Ishikawa (cell line): ENCODE measurements around the gene LGI4.

Experiments used
- CEBPB ChIP-seq: IDR thresholded peaks from 2 replicates; pipeline ENCODE4 v1.6.1; 2012
- CREB1 ChIP-seq: IDR thresholded peaks from 2 replicates; pipeline ENCODE4 v1.6.1; 2012; ENCODE audit warnings: low read depth
- EGR1 ChIP-seq: IDR thresholded peaks from 2 replicates; pipeline ENCODE4 v1.6.1; 2012
- EP300 ChIP-seq: IDR thresholded peaks from 2 replicates; pipeline ENCODE4 v1.6.1; 2012; ENCODE audit warnings: borderline replicate concordance
- FOXM1 ChIP-seq: IDR thresholded peaks from 2 replicates; pipeline ENCODE4 v1.6.1; 2012; ENCODE audit warnings: low read depth, borderline replicate concordance
- NFIC ChIP-seq: IDR thresholded peaks from 2 replicates; pipeline ENCODE4 v1.6.1; 2012
- RAD21 ChIP-seq: IDR thresholded peaks from 2 replicates; pipeline ENCODE4 v1.6.1; 2012; ENCODE audit warnings: low read depth
- TAF1 ChIP-seq: IDR thresholded peaks from 2 replicates; pipeline ENCODE4 v1.6.1; 2012; ENCODE audit warnings: low read depth, mild to moderate bottlenecking
- TCF12 ChIP-seq: IDR thresholded peaks from 2 replicates; pipeline ENCODE4 v1.6.1; 2012; ENCODE audit warnings: low read depth
- TEAD4 ChIP-seq: IDR thresholded peaks from 2 replicates; pipeline ENCODE4 v1.6.1; 2012
- YY1 ChIP-seq: IDR thresholded peaks from 2 replicates; pipeline ENCODE4 v1.6.1; 2012; ENCODE audit warnings: low read depth
- ZBTB7A ChIP-seq: IDR thresholded peaks from 2 replicates; pipeline ENCODE4 v1.6.1; 2012; ENCODE audit warnings: low read depth
- TF ChIP-seq, protein P1 (sequence below): IDR thresholded peaks from 2 replicates; pipeline ENCODE4 v1.6.1; 2012; ENCODE audit warnings: low read depth, mild to moderate bottlenecking
- TF ChIP-seq, protein P2 (sequence below): IDR thresholded peaks from 2 replicates; pipeline ENCODE4 v1.6.1; 2012
- TF ChIP-seq, protein P3 (sequence below): IDR thresholded peaks from 2 replicates; pipeline ENCODE4 v1.6.1; 2012

Gene LGI4

DNA sequence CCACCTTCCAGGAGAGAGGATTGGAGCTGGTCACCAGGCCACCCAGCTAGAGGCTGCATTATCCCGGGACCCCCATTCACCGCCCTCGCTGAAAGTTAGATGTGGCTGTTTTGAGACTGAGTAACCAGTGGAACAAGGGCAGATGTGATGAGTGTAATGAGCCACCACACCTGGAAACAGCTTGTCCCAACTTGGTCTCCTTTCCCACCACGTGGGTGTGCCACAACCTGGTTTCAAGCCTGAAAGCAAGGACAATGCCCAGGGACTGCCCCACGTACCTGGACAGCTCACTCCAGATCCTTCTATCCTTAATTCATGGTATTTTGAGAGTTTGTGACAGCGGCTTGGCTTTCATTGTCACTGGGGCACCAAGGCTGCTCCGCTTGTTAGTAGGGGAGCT lies 7.0 kb downstream of the LGI4 start:
- TF ChIP-seq CREB1 (no peak), ZBTB7A (no peak), TAF1 (no peak), YY1 (no peak), EP300 (no peak), TEAD4 (no peak), RAD21 (no peak), NFIC (no peak), FOXM1 (no peak), TCF12 (no peak), CEBPB (no peak)
- TF ChIP-seq, protein P1, sequence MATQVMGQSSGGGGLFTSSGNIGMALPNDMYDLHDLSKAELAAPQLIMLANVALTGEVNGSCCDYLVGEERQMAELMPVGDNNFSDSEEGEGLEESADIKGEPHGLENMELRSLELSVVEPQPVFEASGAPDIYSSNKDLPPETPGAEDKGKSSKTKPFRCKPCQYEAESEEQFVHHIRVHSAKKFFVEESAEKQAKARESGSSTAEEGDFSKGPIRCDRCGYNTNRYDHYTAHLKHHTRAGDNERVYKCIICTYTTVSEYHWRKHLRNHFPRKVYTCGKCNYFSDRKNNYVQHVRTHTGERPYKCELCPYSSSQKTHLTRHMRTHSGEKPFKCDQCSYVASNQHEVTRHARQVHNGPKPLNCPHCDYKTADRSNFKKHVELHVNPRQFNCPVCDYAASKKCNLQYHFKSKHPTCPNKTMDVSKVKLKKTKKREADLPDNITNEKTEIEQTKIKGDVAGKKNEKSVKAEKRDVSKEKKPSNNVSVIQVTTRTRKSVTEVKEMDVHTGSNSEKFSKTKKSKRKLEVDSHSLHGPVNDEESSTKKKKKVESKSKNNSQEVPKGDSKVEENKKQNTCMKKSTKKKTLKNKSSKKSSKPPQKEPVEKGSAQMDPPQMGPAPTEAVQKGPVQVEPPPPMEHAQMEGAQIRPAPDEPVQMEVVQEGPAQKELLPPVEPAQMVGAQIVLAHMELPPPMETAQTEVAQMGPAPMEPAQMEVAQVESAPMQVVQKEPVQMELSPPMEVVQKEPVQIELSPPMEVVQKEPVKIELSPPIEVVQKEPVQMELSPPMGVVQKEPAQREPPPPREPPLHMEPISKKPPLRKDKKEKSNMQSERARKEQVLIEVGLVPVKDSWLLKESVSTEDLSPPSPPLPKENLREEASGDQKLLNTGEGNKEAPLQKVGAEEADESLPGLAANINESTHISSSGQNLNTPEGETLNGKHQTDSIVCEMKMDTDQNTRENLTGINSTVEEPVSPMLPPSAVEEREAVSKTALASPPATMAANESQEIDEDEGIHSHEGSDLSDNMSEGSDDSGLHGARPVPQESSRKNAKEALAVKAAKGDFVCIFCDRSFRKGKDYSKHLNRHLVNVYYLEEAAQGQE: no peak
- TF ChIP-seq, protein P2, sequence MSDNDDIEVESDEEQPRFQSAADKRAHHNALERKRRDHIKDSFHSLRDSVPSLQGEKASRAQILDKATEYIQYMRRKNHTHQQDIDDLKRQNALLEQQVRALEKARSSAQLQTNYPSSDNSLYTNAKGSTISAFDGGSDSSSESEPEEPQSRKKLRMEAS: no peak
- TF ChIP-seq, protein P3, sequence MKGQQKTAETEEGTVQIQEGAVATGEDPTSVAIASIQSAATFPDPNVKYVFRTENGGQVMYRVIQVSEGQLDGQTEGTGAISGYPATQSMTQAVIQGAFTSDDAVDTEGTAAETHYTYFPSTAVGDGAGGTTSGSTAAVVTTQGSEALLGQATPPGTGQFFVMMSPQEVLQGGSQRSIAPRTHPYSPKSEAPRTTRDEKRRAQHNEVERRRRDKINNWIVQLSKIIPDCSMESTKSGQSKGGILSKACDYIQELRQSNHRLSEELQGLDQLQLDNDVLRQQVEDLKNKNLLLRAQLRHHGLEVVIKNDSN: no peak

DNA sequence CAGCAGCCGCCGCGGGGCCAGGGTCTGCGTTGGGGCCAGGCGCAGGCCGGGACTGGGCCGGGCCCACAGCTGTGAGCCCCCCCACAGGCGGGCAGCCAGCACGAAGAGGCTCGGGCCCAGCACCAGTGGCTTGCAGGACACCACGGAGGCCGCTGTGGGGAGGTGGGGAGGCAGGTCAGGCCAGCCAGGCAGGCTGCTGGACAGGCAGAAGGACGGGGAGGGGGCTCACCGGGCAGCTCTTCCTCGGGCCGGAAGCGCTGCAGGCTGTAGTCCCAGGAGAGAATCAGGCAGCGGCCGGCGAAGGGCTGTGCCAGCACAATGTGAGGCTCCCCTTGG lies 8.3 kb downstream of the LGI4 start:
- TF ChIP-seq CEBPB (no peak), FOXM1 (no peak), TAF1 (no peak), CREB1 (no peak), EP300 (no peak), YY1 (no peak), TCF12 (no peak), RAD21 (no peak), ZBTB7A (no peak)
- TF ChIP-seq, protein P2: no peak
- TF ChIP-seq, protein P1: no peak
- TF ChIP-seq, protein P3: no peak

DNA sequence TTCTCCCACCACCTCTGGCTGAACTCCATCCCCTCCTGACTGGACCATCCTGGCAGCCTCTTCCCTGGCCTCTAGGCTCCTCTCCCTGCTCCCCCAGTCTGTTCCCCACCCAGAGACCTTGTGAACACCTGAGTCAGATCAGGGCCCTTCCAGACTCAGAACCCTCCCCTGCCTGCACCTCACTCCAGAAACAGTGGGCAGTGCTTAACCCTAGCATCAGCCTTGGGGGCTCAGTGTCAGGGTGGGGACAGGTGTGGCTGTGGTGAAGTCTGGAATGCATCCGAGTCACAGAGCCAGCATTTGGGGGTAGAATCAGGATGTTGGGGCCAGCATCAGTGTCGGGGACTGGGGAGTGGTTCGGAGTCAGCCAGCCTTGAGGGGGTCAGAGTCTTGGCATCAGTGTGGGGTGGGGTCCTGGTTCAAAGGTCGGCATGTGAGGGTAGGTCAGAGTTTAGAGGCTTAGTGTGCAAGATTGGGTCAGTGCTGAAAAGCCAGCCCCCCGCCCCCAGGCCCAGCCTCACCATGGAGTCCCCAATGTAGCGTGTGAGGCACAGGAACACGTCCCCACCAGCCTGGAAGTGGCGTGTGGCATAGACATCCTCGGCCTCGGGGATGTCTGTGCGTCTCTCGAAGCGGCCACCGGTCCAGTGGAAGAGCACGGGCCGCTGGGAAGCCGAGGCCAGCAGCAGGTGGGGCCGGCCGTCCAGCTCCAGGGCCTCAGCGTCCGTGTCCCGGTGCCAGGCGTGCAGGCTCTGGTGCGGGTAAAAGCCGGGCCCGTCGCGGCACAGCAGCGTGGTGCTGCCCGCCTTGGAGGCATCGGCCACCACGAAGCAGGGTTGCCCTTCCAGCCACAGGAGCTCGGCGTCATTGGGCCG lies 8.9 kb downstream of the LGI4 start:
- TF ChIP-seq EP300: no peak
- no peak for TF ChIP-seq CREB1
- TF ChIP-seq, protein P2: no peak
- TF ChIP-seq, protein P3: no peak
- no peak for TF ChIP-seq CEBPB

DNA sequence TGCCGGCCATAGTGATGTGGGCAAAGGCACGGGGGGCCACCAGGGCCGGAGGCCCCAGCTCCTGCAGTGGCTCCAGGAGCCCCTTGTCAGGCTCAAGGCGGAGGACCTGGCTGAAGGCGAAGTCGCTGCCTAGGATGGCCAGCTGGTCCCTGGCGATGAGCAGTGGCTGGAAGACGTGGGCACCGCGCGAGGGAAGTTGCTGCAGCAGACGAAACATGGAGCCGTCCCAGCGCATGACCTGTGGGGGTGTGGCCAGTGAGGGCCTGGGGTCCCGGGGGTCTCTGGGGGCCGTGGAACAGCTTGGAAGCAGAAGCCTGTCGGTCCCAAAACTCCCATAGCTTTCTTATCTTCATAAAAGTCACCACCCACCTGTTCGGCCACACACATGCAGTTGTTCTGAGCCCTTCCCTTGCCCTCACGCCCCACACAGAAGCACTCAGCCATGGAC lies 9.6 kb downstream of the LGI4 start:
- TF ChIP-seq RAD21 (no peak), TCF12 (no peak), TEAD4 (no peak), NFIC (no peak), EGR1 (no peak), ZBTB7A (no peak), FOXM1 (no peak), TAF1 (no peak), EP300 (no peak), YY1 (no peak), CEBPB (no peak), CREB1 (no peak)
- TF ChIP-seq, protein P3: no peak
- TF ChIP-seq, protein P2: no peak
- TF ChIP-seq, protein P1: no peak
